ENCODE measurements around the gene TRIM16.
"Not testable (repeated sequence)": the region's sequence is repeated elsewhere in the genome, so short reads cannot be mapped to it uniquely, and the experiment has no call there.

Gene TRIM16

GRCh38 chr17:15615850-15616249, 68.3 kb downstream of the TRIM16 start:
- peak; percentile 23 for DNase-seq (ENCODE audit: low read depth)

GRCh38 chr17:15613111-15613510, 71.0 kb downstream of the TRIM16 start:
- peak; percentile 2 for DNase-seq (ENCODE audit: low read depth)

GRCh38 chr17:15592960-15593359, 91.2 kb downstream of the TRIM16 start:
- DNase-seq (ENCODE audit: low read depth), result not testable (repeated sequence)

- not testable (repeated sequence) for DNase-seq (ENCODE audit: low read depth)
Observed at GRCh38 chr17:15591986-15592385, 92.1 kb downstream of the TRIM16 start.

GRCh38 chr17:15590844-15591243, 93.3 kb downstream of the TRIM16 start:
- DNase-seq (ENCODE audit: low read depth), result not testable (repeated sequence)

- DNase-seq (ENCODE audit: low read depth), result not testable (repeated sequence)
Observed at GRCh38 chr17:15589544-15590536, 94.3 kb downstream of the TRIM16 start.

- DNase-seq (ENCODE audit: low read depth), result not testable (repeated sequence)
Observed at GRCh38 chr17:15588017-15588416, 96.1 kb downstream of the TRIM16 start.

GRCh38 chr17:15583313-15583712, 100.8 kb downstream of the TRIM16 start:
- DNase-seq (ENCODE audit: low read depth), result not testable (repeated sequence)

- DNase-seq (ENCODE audit: low read depth), result not testable (repeated sequence)
Observed at GRCh38 chr17:15581462-15581861, 102.6 kb downstream of the TRIM16 start.
